Retinal pigment epithelial cell (primary cell): Measurements from ENCODE around the gene MAGEF1.

Experiments used
- DNase-seq: peaks from one replicate; pipeline ENCODE4 v3.0.0-alpha.2; 2010; ENCODE audit warnings: low read depth
- H3K4me3 ChIP-seq: 2 replicates; pipeline ENCODE4 v1.5.1; 2011; ENCODE audit warnings: mild to moderate bottlenecking, low read length, control low read depth, moderate library complexity
- CTCF ChIP-seq: conservative IDR thresholded peaks from 2 replicates; pipeline ENCODE4 v1.5.1; 2011; ENCODE audit warnings: low read depth, low read length, control low read depth, inconsistent platforms

The MAGEF1 gene

GRCh38 chr3:184693011-184693975 lies 18.6 kb downstream of the MAGEF1 start:
- TF ChIP-seq CTCF = no peak
- no peak overlapping the region for H3K4me3 ChIP-seq
- DNase-seq = no peak

GRCh38 chr3:184691397-184692231 lies 20.2 kb downstream of the MAGEF1 start:
- no peak overlapping the region for H3K4me3 ChIP-seq
- no peak for TF ChIP-seq CTCF
- DNase-seq = no peak

GRCh38 chr3:184690192-184690883 lies 21.5 kb downstream of the MAGEF1 start:
- TF ChIP-seq CTCF = no peak
- DNase-seq = no peak
- no peak overlapping the region for H3K4me3 ChIP-seq

- no peak for DNase-seq
- TF ChIP-seq CTCF = no peak
Measured at GRCh38 chr3:184688882-184689271, 23.0 kb downstream of the MAGEF1 start.

GRCh38 chr3:184688251-184688881 lies 23.5 kb downstream of the MAGEF1 start:
- H3K4me3 ChIP-seq = no peak overlapping the region
- peak; percentile 43 for DNase-seq
- TF ChIP-seq CTCF = peak; percentile 12

More at GRCh38 chr3:184688882-184689271, 23.0 kb downstream of the MAGEF1 start:
- H3K4me3 ChIP-seq = no peak overlapping the region

GRCh38 chr3:184687363-184688015 lies 24.4 kb downstream of the MAGEF1 start:
- DNase-seq = no peak
- no peak for TF ChIP-seq CTCF
- no peak overlapping the region for H3K4me3 ChIP-seq
